Measurements from ENCODE around the gene PDIA5.

Gene PDIA5

GRCh38 chr3:123180791-123181190, 114.0 kb downstream of the PDIA5 start:
- TF ChIP-seq, protein P1, sequence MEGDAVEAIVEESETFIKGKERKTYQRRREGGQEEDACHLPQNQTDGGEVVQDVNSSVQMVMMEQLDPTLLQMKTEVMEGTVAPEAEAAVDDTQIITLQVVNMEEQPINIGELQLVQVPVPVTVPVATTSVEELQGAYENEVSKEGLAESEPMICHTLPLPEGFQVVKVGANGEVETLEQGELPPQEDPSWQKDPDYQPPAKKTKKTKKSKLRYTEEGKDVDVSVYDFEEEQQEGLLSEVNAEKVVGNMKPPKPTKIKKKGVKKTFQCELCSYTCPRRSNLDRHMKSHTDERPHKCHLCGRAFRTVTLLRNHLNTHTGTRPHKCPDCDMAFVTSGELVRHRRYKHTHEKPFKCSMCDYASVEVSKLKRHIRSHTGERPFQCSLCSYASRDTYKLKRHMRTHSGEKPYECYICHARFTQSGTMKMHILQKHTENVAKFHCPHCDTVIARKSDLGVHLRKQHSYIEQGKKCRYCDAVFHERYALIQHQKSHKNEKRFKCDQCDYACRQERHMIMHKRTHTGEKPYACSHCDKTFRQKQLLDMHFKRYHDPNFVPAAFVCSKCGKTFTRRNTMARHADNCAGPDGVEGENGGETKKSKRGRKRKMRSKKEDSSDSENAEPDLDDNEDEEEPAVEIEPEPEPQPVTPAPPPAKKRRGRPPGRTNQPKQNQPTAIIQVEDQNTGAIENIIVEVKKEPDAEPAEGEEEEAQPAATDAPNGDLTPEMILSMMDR (IDR thresholded peaks at IDR 0.05; ENCODE audit: low read depth, low read length, missing control alignments) = no peak
- in situ Hi-C loops (cut with HindIII; ENCODE audit: low sequenced_read_pairs) = no loop called here
- DNase-seq (ENCODE audit: low read depth) = no peak

DNA sequence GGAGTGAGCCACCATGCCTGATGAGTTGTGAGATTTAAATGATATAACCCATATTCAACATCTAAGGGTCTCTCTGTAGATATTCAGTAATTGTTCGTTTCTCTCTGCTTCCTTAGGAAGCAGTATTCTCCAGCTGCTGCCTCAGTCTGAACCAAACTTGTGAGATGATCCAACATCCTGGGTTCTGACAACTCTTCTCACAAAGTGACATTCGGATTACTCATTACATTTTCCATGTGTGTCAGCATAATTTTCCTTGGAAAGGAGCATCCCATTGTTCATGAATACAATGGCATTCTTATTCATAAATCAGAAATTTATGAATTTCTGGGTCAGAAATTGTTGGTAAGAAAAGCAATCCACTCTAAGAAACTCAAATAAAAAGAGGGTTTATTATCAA, 119.9 kb downstream of the PDIA5 start:
- in situ Hi-C loops (cut with HindIII; ENCODE audit: low sequenced_read_pairs) = no loop called here
- no peak for DNase-seq (ENCODE audit: low read depth)
- TF ChIP-seq, protein P1 (IDR thresholded peaks at IDR 0.05; ENCODE audit: low read depth, low read length, missing control alignments) = no peak

More at GRCh38 chr3:123180791-123181190, 114.0 kb downstream of the PDIA5 start:
- no peak overlapping the region for H3K4me3 ChIP-seq (ENCODE audit: low read depth, low read length)

GRCh38 chr3:123188058-123188457, 121.2 kb downstream of the PDIA5 start:
- no peak overlapping the region for H3K4me3 ChIP-seq (ENCODE audit: low read depth, low read length)
- no peak for DNase-seq (ENCODE audit: low read depth)
- TF ChIP-seq, protein P1 (IDR thresholded peaks at IDR 0.05; ENCODE audit: low read depth, low read length, missing control alignments) = no peak
- in situ Hi-C loops (cut with HindIII; ENCODE audit: low sequenced_read_pairs) = no loop called here

More for the DNA sequence above, 119.9 kb downstream of the PDIA5 start:
- no peak overlapping the region for H3K4me3 ChIP-seq (ENCODE audit: low read depth, low read length)

DNA sequence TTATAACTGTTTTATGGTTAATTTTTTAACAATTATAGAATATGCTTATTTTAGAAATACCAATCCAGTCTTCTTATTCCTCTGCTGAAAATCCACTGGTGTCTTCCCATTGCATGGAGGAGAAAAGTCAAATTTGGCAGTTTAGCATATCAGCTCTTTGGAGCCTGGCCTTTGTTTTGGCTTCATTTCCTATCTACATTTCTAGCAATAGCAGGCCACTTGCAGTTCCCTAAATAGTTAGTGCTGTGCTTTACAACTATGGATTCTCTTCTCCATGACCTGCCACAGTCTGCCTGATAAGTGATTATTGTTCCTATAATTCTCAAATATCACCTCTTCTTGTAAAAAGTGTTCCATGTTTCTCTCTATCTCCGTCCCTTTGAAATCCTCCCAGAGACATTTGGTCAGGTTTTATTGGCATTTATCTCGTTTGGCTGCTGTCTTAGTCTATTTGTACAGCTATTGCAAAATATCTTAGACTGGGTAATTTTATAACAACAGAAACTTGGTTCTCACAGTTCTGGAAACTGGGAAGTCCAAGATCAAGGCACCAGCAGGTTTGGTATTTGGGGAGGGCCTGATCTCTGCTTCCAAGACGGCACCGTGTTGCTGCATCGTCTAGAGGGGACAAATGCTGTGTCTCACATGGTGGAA, 126.8 kb downstream of the PDIA5 start:
- H3K4me3 ChIP-seq (ENCODE audit: low read depth, low read length) = no peak overlapping the region
- DNase-seq (ENCODE audit: low read depth) = no peak
- in situ Hi-C loops (cut with HindIII; ENCODE audit: low sequenced_read_pairs) = no loop called here
- TF ChIP-seq, protein P1 (IDR thresholded peaks at IDR 0.05; ENCODE audit: low read depth, low read length, missing control alignments) = no peak

DNA sequence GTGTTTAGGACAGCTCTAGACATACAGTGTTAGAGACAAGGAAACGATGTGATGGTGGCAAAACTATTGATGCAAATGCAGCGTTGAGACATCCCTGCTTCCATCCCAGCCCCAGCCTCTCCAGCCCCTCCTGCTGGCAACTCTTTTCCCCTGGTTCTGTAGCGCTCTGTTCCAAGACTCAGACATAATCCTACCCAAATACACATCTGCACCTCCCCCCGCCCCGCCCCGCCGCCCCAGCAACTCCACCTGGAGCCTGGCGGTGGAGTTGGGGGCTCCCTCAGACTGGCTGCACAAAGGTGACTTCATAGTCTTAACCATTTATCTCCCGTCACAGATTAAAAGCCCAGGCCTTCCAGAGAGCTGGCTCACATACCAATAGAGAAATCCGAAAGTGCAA, 127.7 kb downstream of the PDIA5 start:
- TF ChIP-seq, protein P1 (IDR thresholded peaks at IDR 0.05; ENCODE audit: low read depth, low read length, missing control alignments) = peak; percentile 54
- no peak for DNase-seq (ENCODE audit: low read depth)
- in situ Hi-C loops (cut with HindIII; ENCODE audit: low sequenced_read_pairs) = no loop called here
- no peak overlapping the region for H3K4me3 ChIP-seq (ENCODE audit: low read depth, low read length)

DNA sequence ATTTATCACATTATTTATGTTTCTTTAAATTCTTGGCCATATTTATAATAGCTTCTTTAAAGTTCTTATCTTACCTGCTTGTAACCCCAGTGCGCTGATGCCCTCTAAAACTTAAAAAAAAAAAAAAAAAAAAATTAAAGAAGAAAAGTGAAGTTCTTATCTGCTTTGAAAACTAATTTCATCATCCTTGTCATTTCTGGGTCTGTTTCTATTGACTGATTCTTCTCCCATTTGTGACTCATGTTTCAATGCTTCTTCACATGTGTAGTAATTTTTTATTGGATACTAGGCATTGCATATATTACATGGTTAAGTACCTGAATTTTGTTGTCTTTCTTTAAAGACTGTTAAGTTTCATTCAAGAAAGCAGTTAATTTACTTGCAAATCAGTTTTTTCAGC, 131.5 kb downstream of the PDIA5 start:
- no peak for DNase-seq (ENCODE audit: low read depth)
- TF ChIP-seq, protein P1 (IDR thresholded peaks at IDR 0.05; ENCODE audit: low read depth, low read length, missing control alignments) = no peak
- no peak overlapping the region for H3K4me3 ChIP-seq (ENCODE audit: low read depth, low read length)
- in situ Hi-C loops (cut with HindIII; ENCODE audit: low sequenced_read_pairs) = no loop called here

All from astrocyte of the cerebellum (primary cell).